IMR-90 (cell line): ENCODE data around the gene PRKCB. TPM values are rescaled to one million over a fixed set of nuclear protein-coding genes. Genes with fewer than 3 reads are reported as not detected.

Experiments used
- ATAC-seq: fragments of 200-7000 bp; cut with Tn5 transposase; 2 replicates; pipeline ENCODE4 v1.9.1; 2020; ENCODE audit warnings: low read depth, mild to moderate bottlenecking, moderate library complexity
- BruUV-seq: library from RNA; stranded (reverse); fragments of 400-500 nt; replicated peaks from 2 replicates; lab custom pipeline; 2021; lab: Mats Ljungman, UMichigan
- CTCF ChIA-PET: fragments of 300-600 bp; formaldehyde crosslinking; extraction: SDS; loops from one replicate; lab custom pipeline; 2021; ENCODE audit warnings: antibody characterized with exemption; lab: Yijun Ruan, JAX
- POLR2A ChIA-PET: fragments of 300-600 bp; sonication (Branson Sonifier 250); formaldehyde crosslinking; loops from one replicate; lab custom pipeline; 2022; ENCODE audit warnings: antibody characterized with exemption; ENCODE audit not compliant: unreplicated experiment; lab: Charles Lee
- DNase-seq: peaks from one replicate; pipeline ENCODE4 v3.0.0; 2013
- H2AFZ ChIP-seq: replicated peaks from 2 replicates; pipeline ENCODE3; 2013; ENCODE audit warnings: low read length, mild to moderate bottlenecking; ENCODE audit not compliant: poor library complexity
- H2AK5ac ChIP-seq: 2 replicates; pipeline ENCODE4 v1.6.1; 2013; ENCODE audit warnings: low read depth, low read length, inconsistent platforms
- H2AK9ac ChIP-seq: replicated peaks from 2 replicates; pipeline ENCODE3; 2013; ENCODE audit warnings: mild to moderate bottlenecking, low read depth, low read length, moderate library complexity; ENCODE audit not compliant: poor library complexity
- H2BK120ac ChIP-seq: 2 replicates; pipeline ENCODE4 v1.6.1; 2013; ENCODE audit warnings: low read depth, low read length, inconsistent platforms
- H2BK15ac ChIP-seq: 3 replicates; pipeline ENCODE4 v1.6.1; 2013; ENCODE audit warnings: low read depth, low read length, inconsistent platforms
- H2BK20ac ChIP-seq: 2 replicates; pipeline ENCODE4 v1.6.1; 2013; ENCODE audit warnings: low read depth, mild to moderate bottlenecking, inconsistent platforms, low read length, moderate library complexity
- H2BK5ac ChIP-seq: 2 replicates; pipeline ENCODE4 v1.6.1; 2013; ENCODE audit warnings: mild to moderate bottlenecking, low read depth, low read length, inconsistent platforms; ENCODE audit not compliant: poor library complexity, severe bottlenecking
- H3K14ac ChIP-seq: replicated peaks from 2 replicates; pipeline ENCODE4 v1.6.1; 2013; ENCODE audit warnings: low read depth, low read length, inconsistent platforms
- H3K18ac ChIP-seq: 2 replicates; pipeline ENCODE4 v1.6.1; 2013; ENCODE audit warnings: low read depth, low read length, control low read depth
- H3K23ac ChIP-seq: 2 replicates; pipeline ENCODE4 v1.6.1; 2013; ENCODE audit warnings: low read depth, low read length, inconsistent platforms
- H3K27ac ChIP-seq: 2 replicates; pipeline ENCODE4 v1.5.1; 2013; ENCODE audit warnings: mild to moderate bottlenecking, control low read depth, low read length; ENCODE audit not compliant: insufficient read depth
- H3K27me3 ChIP-seq: 2 replicates; pipeline ENCODE4 v1.6.1; 2013; ENCODE audit warnings: low read length; ENCODE audit not compliant: control insufficient read depth, insufficient read depth
- H3K36me3 ChIP-seq: 2 replicates; pipeline ENCODE4 v1.6.1; 2013; ENCODE audit warnings: low read length, mixed read lengths; ENCODE audit not compliant: control insufficient read depth, insufficient read depth
- H3K4ac ChIP-seq: 2 replicates; pipeline ENCODE4 v1.6.1; 2013; ENCODE audit warnings: low read depth, low read length, inconsistent platforms
- H3K4me1 ChIP-seq: 2 replicates; pipeline ENCODE4 v1.6.1; 2013; ENCODE audit warnings: low read length, mixed read lengths; ENCODE audit not compliant: control insufficient read depth, insufficient read depth
- H3K4me2 ChIP-seq: 2 replicates; pipeline ENCODE4 v1.6.1; 2013; ENCODE audit warnings: low read depth, mild to moderate bottlenecking, control low read depth, low read length, moderate library complexity
- H3K4me3 ChIP-seq: 2 replicates; pipeline ENCODE4 v1.5.1; 2013; ENCODE audit warnings: low read depth, mild to moderate bottlenecking, control low read depth, low read length, moderate library complexity; ENCODE audit not compliant: insufficient read depth
- H3K56ac ChIP-seq: 2 replicates; pipeline ENCODE4 v1.6.1; 2013; ENCODE audit warnings: low read length, inconsistent platforms; ENCODE audit not compliant: insufficient read depth; ENCODE audit errors: extremely low read depth
- H3K79me1 ChIP-seq, 2 experiments: 2 replicates each; pipeline ENCODE4 v1.6.1; 2013; ENCODE audit warnings: low read length in 2 of 2, inconsistent platforms in 1 of 2, low read depth in 1 of 2
- H3K9ac ChIP-seq: 2 replicates; pipeline ENCODE4 v1.6.1; 2013; ENCODE audit warnings: low read depth, low read length, control low read depth
- H3K9me1 ChIP-seq: 2 replicates; pipeline ENCODE4 v1.6.1; 2013; ENCODE audit warnings: low read length, inconsistent platforms; ENCODE audit not compliant: insufficient read depth
- H3K9me3 ChIP-seq: 2 replicates; pipeline ENCODE4 v1.6.1; 2013; ENCODE audit warnings: low read length; ENCODE audit not compliant: control insufficient read depth, insufficient read depth
- H4K20me1 ChIP-seq: 2 replicates; pipeline ENCODE4 v1.6.1; 2013; ENCODE audit warnings: low read length, inconsistent platforms; ENCODE audit not compliant: insufficient read depth
- H4K5ac ChIP-seq: 2 replicates; pipeline ENCODE4 v1.6.1; 2013; ENCODE audit warnings: mild to moderate bottlenecking, low read depth, low read length, control low read depth
- H4K8ac ChIP-seq, 2 experiments: 2 replicates each; pipeline ENCODE4 v1.6.1; 2013; ENCODE audit warnings: low read depth in 2 of 2, low read length in 2 of 2, control low read depth in 1 of 2, inconsistent platforms in 1 of 2
- H4K91ac ChIP-seq: 2 replicates; pipeline ENCODE4 v1.6.1; 2013; ENCODE audit warnings: low read depth, low read length, inconsistent platforms; ENCODE audit not compliant: insufficient read depth
- BHLHE40 ChIP-seq: fragments of 150-350 bp; IDR thresholded peaks from 2 replicates; pipeline ENCODE4 v1.6.1; 2016; ENCODE audit warnings: mild to moderate bottlenecking, low read depth, low read length
- MAFK ChIP-seq: IDR thresholded peaks from 2 replicates; pipeline ENCODE4 v1.6.1; 2012; ENCODE audit warnings: low read depth, low read length, improper control_type of control experiment
- POLR2A ChIP-seq: IDR thresholded peaks from 2 replicates; pipeline ENCODE4 v1.6.1; 2012; ENCODE audit warnings: mild to moderate bottlenecking, low read depth, low read length
- RAD21 ChIP-seq: IDR thresholded peaks from 2 replicates; pipeline ENCODE4 v1.6.1; 2012; ENCODE audit warnings: low read length, improper control_type of control experiment
- SMC3 ChIP-seq: fragments of 150-350 bp; IDR thresholded peaks from 2 replicates; pipeline ENCODE4 v1.6.1; 2016; ENCODE audit warnings: low read depth, mild to moderate bottlenecking, antibody characterized with exemption, low read length, moderate library complexity
- WGBS, 2 experiments: methylation state at CpG; one replicate each; pipeline versions ENCODE4 v1.1.5 to v1.1.7; 2013; ENCODE audit warnings: missing lambda C conversion rate in 2 of 2; ENCODE audit not compliant: insufficient read length in 1 of 2; ENCODE audit errors: extremely low coverage in 2 of 2; 5-methylcytosine and 5-hydroxymethylcytosine counted together
- dilution Hi-C: fragments of 300-500 bp; cut with HindIII; formaldehyde crosslinking; loops from one replicate; pipeline ENCODE4 v1.14.3; 2018; ENCODE audit warnings: low sequenced_read_pairs; ENCODE audit not compliant: unreplicated experiment
- in situ Hi-C: fragments of 300-500 bp; cut with MboI; formaldehyde crosslinking; loops from 3 replicates; pipeline ENCODE4 v1.14.3; 2019; ENCODE audit warnings: low sequenced_read_pairs, inconsistent platforms, mixed read lengths
- intact Hi-C: fragments of 100-400 bp; cut with micrococcal nuclease; formaldehyde crosslinking; loops from 2 replicates; pipeline ENCODE4 v1.10.0; 2022
- polyA plus RNA-seq, 3 experiments: library from polyadenylated mRNA; depleted of rRNA; stranded (reverse); fragments of >200 nt; gene quantifications; 2 replicates each; pipeline ENCODE4 v1.2.3, GENCODE V29; 2012; ENCODE audit warnings: low replicate concordance in 1 of 3
- total RNA-seq: library from RNA; depleted of rRNA; stranded (reverse); fragments of >200 nt; gene quantifications from 2 replicates; pipeline ENCODE4 v1.2.3, GENCODE V29; 2012
- TF ChIP-seq, protein P1 (sequence below): conservative IDR thresholded peaks from 2 replicates; pipeline ENCODE4 v1.5.1; 2012; ENCODE audit warnings: mild to moderate bottlenecking, low read depth, low read length, improper control_type of control experiment

Gene PRKCB
- total and polyA plus RNA-seq, 2 of the 4 experiments (the other 2 are of a cell fraction): under 0.01 TPM; not detected in 1

DNA sequence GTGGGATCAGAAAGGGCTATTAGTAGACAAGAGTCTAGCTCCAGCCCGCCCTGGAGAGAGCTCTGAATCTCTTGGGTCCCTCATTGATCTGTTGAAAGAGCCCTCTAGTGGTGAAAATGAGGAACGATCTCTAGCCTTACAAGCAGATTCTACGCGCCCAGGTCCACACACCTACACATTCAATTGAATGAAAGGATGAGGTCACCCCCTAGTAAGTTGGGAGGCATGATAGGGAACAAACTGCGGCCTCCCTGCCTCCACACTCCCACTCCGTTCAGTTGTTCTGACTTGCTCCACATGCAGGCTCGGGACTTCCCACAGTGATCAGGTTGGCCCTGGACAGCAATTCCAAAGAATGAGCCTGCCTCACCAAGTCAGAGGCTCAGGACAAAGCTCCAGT, 417.4 kb downstream of the PRKCB start:
- DNase-seq: peak; percentile 38
- no peak overlapping the region for H2BK120ac ChIP-seq
- in situ Hi-C loops: no loop called here
- intact Hi-C loops: no loop called here
- H4K5ac ChIP-seq: no peak overlapping the region
- no peak overlapping the region for H4K91ac ChIP-seq
- no peak overlapping the region for H3K23ac ChIP-seq
- BruUV-seq: no TSS peak
- H2BK20ac ChIP-seq: no peak overlapping the region
- no peaks in the 10 kb centered on the region for H3K9me1 ChIP-seq
- H3K18ac ChIP-seq: no peak overlapping the region
- H2AK5ac ChIP-seq: no peak overlapping the region
- H4K20me1 ChIP-seq: no peaks in the 10 kb centered on the region
- H4K8ac ChIP-seq: no peak overlapping the region
- no peaks in the 10 kb centered on the region for H3K9me3 ChIP-seq
- peak; percentile 24; the same call in 1 of the 2 replicates for TF ChIP-seq SMC3
- TF ChIP-seq RAD21: 0 out of 2 replicates have a peak, but pooled peaks have one; percentile 14
- no peak for TF ChIP-seq POLR2A
- TF ChIP-seq MAFK: no peak
- TF ChIP-seq, protein P1, sequence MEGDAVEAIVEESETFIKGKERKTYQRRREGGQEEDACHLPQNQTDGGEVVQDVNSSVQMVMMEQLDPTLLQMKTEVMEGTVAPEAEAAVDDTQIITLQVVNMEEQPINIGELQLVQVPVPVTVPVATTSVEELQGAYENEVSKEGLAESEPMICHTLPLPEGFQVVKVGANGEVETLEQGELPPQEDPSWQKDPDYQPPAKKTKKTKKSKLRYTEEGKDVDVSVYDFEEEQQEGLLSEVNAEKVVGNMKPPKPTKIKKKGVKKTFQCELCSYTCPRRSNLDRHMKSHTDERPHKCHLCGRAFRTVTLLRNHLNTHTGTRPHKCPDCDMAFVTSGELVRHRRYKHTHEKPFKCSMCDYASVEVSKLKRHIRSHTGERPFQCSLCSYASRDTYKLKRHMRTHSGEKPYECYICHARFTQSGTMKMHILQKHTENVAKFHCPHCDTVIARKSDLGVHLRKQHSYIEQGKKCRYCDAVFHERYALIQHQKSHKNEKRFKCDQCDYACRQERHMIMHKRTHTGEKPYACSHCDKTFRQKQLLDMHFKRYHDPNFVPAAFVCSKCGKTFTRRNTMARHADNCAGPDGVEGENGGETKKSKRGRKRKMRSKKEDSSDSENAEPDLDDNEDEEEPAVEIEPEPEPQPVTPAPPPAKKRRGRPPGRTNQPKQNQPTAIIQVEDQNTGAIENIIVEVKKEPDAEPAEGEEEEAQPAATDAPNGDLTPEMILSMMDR: peak; percentile 40
- no peak for TF ChIP-seq BHLHE40
- H3K27ac ChIP-seq: no peak overlapping the region
- H2BK15ac ChIP-seq: no peak overlapping the region
- CTCF ChIA-PET: interaction anchor here (0.9 kb wide), 1 partner anchor 11 kb away, joined by 3 read pairs; no protein-coding TSS in a partner anchor
- H3K9ac ChIP-seq: no peak overlapping the region
- H2AK9ac ChIP-seq: peak overlapping the region; percentile 90
- H3K4me2 ChIP-seq: no peak overlapping the region
- no peaks in the 10 kb centered on the region for H3K79me1 ChIP-seq
- H3K56ac ChIP-seq: no peak overlapping the region
- H2BK5ac ChIP-seq: no peak overlapping the region
- H3K4me3 ChIP-seq: no peak overlapping the region
- H3K14ac ChIP-seq: no peak overlapping the region
- dilution Hi-C loops: no loop called here
- peak overlapping the region; percentile 43 for H2AFZ ChIP-seq
- POLR2A ChIA-PET: no interaction called here
- H3K4ac ChIP-seq: no peak overlapping the region
- no peaks in the 10 kb centered on the region for H3K27me3 ChIP-seq
- H3K4me1 ChIP-seq: no peaks in the 10 kb centered on the region
- H3K36me3 ChIP-seq: no peaks in the 10 kb centered on the region
- ATAC-seq: peak; percentile 63; the same call in 1 of the 2 replicates
- 40% methylated on average over 1 of the region's 7 CpGs; no CpG with 5 or more reads in 1 of the 2 experiments for WGBS, 2 experiments
